ENCODE measurements around the gene MPL.

- TF ChIP-seq ZNF521 (tag by site-specific recombination; IDR thresholded peaks at IDR 0.05) (no peak), YY1 (tag by site-specific recombination; IDR thresholded peaks at IDR 0.05) (no peak), BCL11A (tag by site-specific recombination; IDR thresholded peaks at IDR 0.05; ENCODE audit: low read depth) (no peak), CTCF (tag by site-specific recombination; IDR thresholded peaks at IDR 0.05) (no peak)
Observed at GRCh38 chr1:43379476-43379875, 41.9 kb downstream of the MPL start.

All from HEK293 (cell line).